Neuronal stem cell (in vitro differentiated cells): ENCODE results near the gene CD177.
A peak's percentile ranks its signal among the peaks of the same experiment; 100 is the strongest.
"Not testable (repeated sequence)": the region's sequence is repeated elsewhere in the genome, so short reads cannot be mapped to it uniquely, and the experiment has no call there.

Experiments used
- DNase-seq: peaks from one replicate; pipeline ENCODE4 v3.0.0-alpha.2; 2013; ENCODE audit warnings: low spot score
- H2AFZ ChIP-seq: one replicate; pipeline ENCODE4 v1.6.1; 2013; ENCODE audit warnings: mild to moderate bottlenecking, low read length, inconsistent platforms
- H2AK5ac ChIP-seq: 2 replicates; pipeline ENCODE4 v1.6.1; 2013; ENCODE audit warnings: low read depth, mild to moderate bottlenecking, inconsistent platforms, low read length, moderate library complexity, mixed read lengths
- H2BK120ac ChIP-seq: 2 replicates; pipeline ENCODE4 v1.6.1; 2013; ENCODE audit warnings: low read depth, mild to moderate bottlenecking, inconsistent platforms, low read length, moderate library complexity, mixed read lengths
- H2BK12ac ChIP-seq: one replicate; pipeline ENCODE4 v1.6.1; 2013; ENCODE audit warnings: low read length, inconsistent platforms
- H2BK15ac ChIP-seq: 2 replicates; pipeline ENCODE4 v1.6.1; 2013; ENCODE audit warnings: mild to moderate bottlenecking, low read length, inconsistent platforms, mixed read lengths
- H2BK5ac ChIP-seq: one replicate; pipeline ENCODE4 v1.6.1; 2013; ENCODE audit warnings: inconsistent platforms, mild to moderate bottlenecking, low read length, moderate library complexity
- H3K14ac ChIP-seq: one replicate; pipeline ENCODE4 v1.6.1; 2013; ENCODE audit warnings: low read length, inconsistent platforms
- H3K18ac ChIP-seq: 2 replicates; pipeline ENCODE4 v1.6.1; 2013; ENCODE audit warnings: low read length, inconsistent platforms
- H3K23ac ChIP-seq: 2 replicates; pipeline ENCODE4 v1.6.1; 2013; ENCODE audit warnings: low read depth, mild to moderate bottlenecking, mixed read lengths, low read length, inconsistent platforms; ENCODE audit not compliant: poor library complexity
- H3K27ac ChIP-seq: replicated peaks from 3 replicates; pipeline ENCODE4 v1.5.1; 2013; ENCODE audit warnings: low read length, inconsistent platforms
- H3K27me3 ChIP-seq, 3 experiments: 2 replicates each; pipeline ENCODE4 v1.6.1; 2013; ENCODE audit warnings: low read length in 3 of 3, mild to moderate bottlenecking in 2 of 3, inconsistent platforms in 1 of 3, low read depth in 1 of 3, mixed read lengths in 1 of 3, moderate library complexity in 1 of 3; ENCODE audit not compliant: control insufficient read depth in 3 of 3, insufficient read depth in 3 of 3
- H3K36me3 ChIP-seq, 2 donors: replicated peaks in 1 of 2; 2 replicates each; pipeline ENCODE4 v1.6.1; 2013; ENCODE audit warnings: low read length in 2 of 2; ENCODE audit not compliant: control insufficient read depth in 2 of 2, insufficient read depth in 2 of 2
- H3K4ac ChIP-seq: 2 replicates; pipeline ENCODE4 v1.6.1; 2013; ENCODE audit warnings: inconsistent platforms, mild to moderate bottlenecking, low read length, moderate library complexity
- H3K4me1 ChIP-seq, 2 donors: 1 replicate in 1 of 2; 2 replicates in 1 of 2; pipeline ENCODE4 v1.6.1; 2013; ENCODE audit warnings: low read length in 2 of 2, low read depth in 1 of 2; ENCODE audit not compliant: control insufficient read depth in 2 of 2, insufficient read depth in 1 of 2
- H3K4me2 ChIP-seq: one replicate; pipeline ENCODE4 v1.6.1; 2013; ENCODE audit warnings: mild to moderate bottlenecking, low read length, inconsistent platforms; ENCODE audit not compliant: insufficient read depth, poor library complexity, severe bottlenecking
- H3K4me3 ChIP-seq, 2 donors: 2 replicates each; pipeline ENCODE4 v1.5.1; 2013; ENCODE audit warnings: low read length in 2 of 2, mild to moderate bottlenecking in 2 of 2, inconsistent platforms in 1 of 2, moderate library complexity in 1 of 2
- H3K79me1 ChIP-seq: one replicate; pipeline ENCODE4 v1.6.1; 2013; ENCODE audit warnings: low read depth, mild to moderate bottlenecking, inconsistent platforms, low read length, moderate library complexity
- H3K9ac ChIP-seq: one replicate; pipeline ENCODE4 v1.6.1; 2013; ENCODE audit warnings: mild to moderate bottlenecking, low read depth, low read length, inconsistent platforms; ENCODE audit not compliant: poor library complexity
- H3K9me3 ChIP-seq, 2 donors: replicated peaks in 1 of 2; 2 replicates each; pipeline versions ENCODE3 to v1.6.1; 2013; ENCODE audit warnings: low read length in 2 of 2, mild to moderate bottlenecking in 2 of 2, inconsistent platforms in 1 of 2, low read depth in 1 of 2, mixed read lengths in 1 of 2, moderate library complexity in 1 of 2; ENCODE audit not compliant: control insufficient read depth in 2 of 2, insufficient read depth in 1 of 2
- H4K8ac ChIP-seq: one replicate; pipeline ENCODE4 v1.6.1; 2013; ENCODE audit warnings: low read depth, mild to moderate bottlenecking, inconsistent platforms, low read length, moderate library complexity
- H4K91ac ChIP-seq: one replicate; pipeline ENCODE4 v1.6.1; 2013; ENCODE audit warnings: low read length, low read depth, mild to moderate bottlenecking, inconsistent platforms; ENCODE audit not compliant: poor library complexity
- WGBS, 2 donors: extraction: QIAGEN DNeasy Blood & Tissue Kit; methylation state at CpG; one replicate each; pipeline ENCODE4 v1.1.7; 2013; ENCODE audit warnings: missing lambda C conversion rate in 2 of 2, mixed read lengths in 1 of 2; ENCODE audit not compliant: insufficient read length in 2 of 2, insufficient replicate concordance in 1 of 2; ENCODE audit errors: extremely low coverage in 2 of 2; 5-methylcytosine and 5-hydroxymethylcytosine counted together

CD177 gene

DNA sequence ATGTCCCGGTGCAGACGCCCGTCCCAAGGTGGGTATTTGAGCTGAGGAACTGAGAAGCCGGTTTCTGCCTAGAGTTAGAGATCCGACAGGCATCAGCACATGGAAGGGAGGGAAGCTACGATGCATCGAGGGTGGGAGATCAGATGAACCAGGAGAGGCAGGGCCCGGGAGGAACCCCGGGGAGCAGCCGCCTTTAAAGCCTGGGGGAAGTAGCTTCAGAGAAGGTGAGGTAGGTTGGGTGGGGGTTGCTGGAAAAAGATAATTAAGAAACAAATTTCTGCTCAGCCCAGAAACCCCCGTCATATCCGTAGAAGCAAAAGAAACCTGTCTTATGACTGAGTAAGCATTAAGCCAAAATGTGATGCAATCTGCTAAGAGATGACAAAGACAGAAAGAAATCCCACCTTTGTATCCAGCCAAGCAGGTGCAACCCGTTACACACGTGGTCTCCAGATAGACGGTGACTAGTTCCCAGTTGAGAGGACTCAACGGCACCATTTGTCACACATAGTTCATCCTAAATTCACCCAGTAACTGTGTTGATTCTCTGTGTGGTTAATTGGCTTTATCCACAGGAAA, 9.1 kb upstream of the CD177 start:
- H3K4me2 ChIP-seq, result not testable (repeated sequence)

DNA sequence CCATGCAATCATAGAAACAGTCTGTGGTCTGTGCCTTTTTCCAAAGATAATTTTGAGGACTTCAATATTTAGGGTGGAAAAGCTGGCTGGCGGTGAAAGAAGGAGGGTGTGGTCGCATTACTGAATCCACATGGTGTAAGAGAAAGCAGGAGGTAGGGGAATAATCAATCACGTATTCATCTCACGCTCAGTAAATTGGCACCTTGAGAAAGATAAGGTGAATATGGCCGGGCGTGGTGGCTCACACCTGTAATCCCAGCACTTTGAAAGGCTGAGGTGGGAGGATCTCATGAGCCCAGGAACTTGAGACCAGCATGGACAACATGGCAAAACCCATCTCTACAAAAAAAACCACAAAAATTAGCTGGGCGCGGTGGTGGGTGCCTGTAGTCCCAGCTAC, 3.7 kb upstream of the CD177 start:
- H3K9ac ChIP-seq, H3K27ac ChIP-seq, H3K14ac ChIP-seq, H2AK5ac ChIP-seq, H3K18ac ChIP-seq, H3K36me3 ChIP-seq, H3K79me1 ChIP-seq, H2BK120ac ChIP-seq, DNase-seq, H2BK15ac ChIP-seq, H2BK5ac ChIP-seq, H2AFZ ChIP-seq, H3K23ac ChIP-seq, H4K8ac ChIP-seq, H3K4me3 ChIP-seq, H4K91ac ChIP-seq, H3K9me3 ChIP-seq, H3K4ac ChIP-seq, H3K4me2 ChIP-seq, H2BK12ac ChIP-seq, H3K4me1 ChIP-seq: not testable (repeated sequence)
- H3K27me3 ChIP-seq, result peaks cover 0 to 29% (median 6%) of the 10 kb centered on the region in 3 experiments
- no CpG with 5 or more reads among the region's 8 CpGs for WGBS, 2 donors

More for the DNA sequence above, 9.1 kb upstream of the CD177 start:
- not testable (repeated sequence) for H3K27ac ChIP-seq, H2BK12ac ChIP-seq, H3K4me3 ChIP-seq, H3K18ac ChIP-seq, H2BK120ac ChIP-seq, H3K9ac ChIP-seq, H2AFZ ChIP-seq, H3K23ac ChIP-seq, H4K91ac ChIP-seq, H3K79me1 ChIP-seq, H3K14ac ChIP-seq, DNase-seq, H3K4ac ChIP-seq, H2AK5ac ChIP-seq, H2BK15ac ChIP-seq, H3K27me3 ChIP-seq, H3K36me3 ChIP-seq, H3K9me3 ChIP-seq, H2BK5ac ChIP-seq, H3K4me1 ChIP-seq
- WGBS, 2 donors, result no CpG with 5 or more reads among the region's 16 CpGs
- peak overlapping the region; percentile 3 for H4K8ac ChIP-seq

DNA sequence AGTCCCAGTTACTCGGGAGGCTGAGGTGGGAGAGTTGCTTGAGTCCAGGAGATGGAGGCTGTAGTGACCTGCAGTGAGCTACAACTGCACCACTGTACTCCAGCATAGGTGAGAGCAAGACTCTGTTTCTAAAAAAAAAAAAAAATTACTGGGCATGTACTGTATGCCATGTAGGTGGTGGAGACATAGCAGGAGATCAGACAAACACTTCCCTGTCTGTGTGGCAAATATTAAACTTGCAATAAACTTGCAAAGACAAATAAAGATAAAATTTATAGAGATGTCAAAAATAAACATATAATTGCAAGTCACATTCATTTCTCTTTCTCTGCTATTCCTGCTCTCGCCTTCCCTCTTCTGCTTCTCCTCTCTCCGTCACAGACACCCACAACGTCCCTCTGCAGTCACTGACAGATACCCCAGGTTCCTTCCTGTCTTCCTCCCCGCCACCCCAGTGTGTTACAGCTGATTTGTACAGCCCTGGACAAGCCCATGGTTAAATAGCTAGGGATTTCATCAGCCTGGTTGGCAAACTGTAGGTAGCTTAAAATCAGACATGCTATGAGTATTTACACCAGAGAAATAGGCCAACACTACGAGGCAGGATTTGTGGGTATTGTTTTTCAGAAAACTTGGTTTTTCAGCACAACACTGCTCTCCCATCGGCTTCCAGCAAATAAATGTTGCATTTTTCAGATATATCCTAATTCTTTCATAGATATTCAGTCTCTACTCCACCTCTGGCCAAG, 1.3 kb upstream of the CD177 start:
- Histone ChIP-seq H2AK5ac (no peak overlapping the region), H3K27me3 (peaks cover 0 to 29% (median 6%) of the 10 kb centered on the region in 3 experiments), H3K23ac (no peak overlapping the region), H3K27ac (no peak overlapping the region), H3K9me3 (no peaks in the 10 kb centered on the region), H3K4me2 (no peak overlapping the region), H3K36me3 (no peaks in the 10 kb centered on the region), H3K4me3 (no peak overlapping the region), H2BK15ac (no peak overlapping the region), H3K4me1 (peaks cover 0 to 4% of the 10 kb centered on the region in 2 donors), H3K14ac (no peak overlapping the region), H3K9ac (no peak overlapping the region), H3K79me1 (no peaks in the 10 kb centered on the region), H2BK5ac (no peak overlapping the region), H2AFZ (no peak overlapping the region), H2BK12ac (no peak overlapping the region), H3K18ac (no peak overlapping the region), H2BK120ac (no peak overlapping the region), H3K4ac (no peak overlapping the region), H4K91ac (no peak overlapping the region), H4K8ac (no peak overlapping the region)
- no peak for DNase-seq
- WGBS, 2 donors, result no CpG with 5 or more reads among the region's 7 CpGs

DNA sequence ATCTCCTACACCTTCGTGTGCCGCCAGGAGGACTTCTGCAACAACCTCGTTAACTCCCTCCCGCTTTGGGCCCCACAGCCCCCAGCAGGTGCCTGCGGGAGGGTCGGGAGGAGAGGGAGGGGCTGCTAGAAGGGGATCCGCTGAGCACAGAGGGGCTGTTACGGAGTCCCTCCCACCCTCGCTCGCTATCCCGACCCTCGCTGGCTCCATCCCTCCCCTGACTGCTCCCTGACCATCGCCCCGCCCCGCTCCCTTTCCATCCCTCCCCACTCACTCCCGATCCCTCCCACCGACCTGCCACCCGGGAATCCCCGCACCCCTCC, 780 bp downstream of the CD177 start:
- Histone ChIP-seq H2AK5ac (no peak overlapping the region), H3K18ac (peak overlapping the region; percentile 94), H4K91ac (no peak overlapping the region), H2AFZ (peak overlapping the region; percentile 56), H3K27me3 (peaks cover 0 to 29% (median 6%) of the 10 kb centered on the region in 3 experiments), H4K8ac (no peak overlapping the region), H3K36me3 (no peaks in the 10 kb centered on the region), H2BK12ac (no peak overlapping the region), H3K79me1 (no peaks in the 10 kb centered on the region), H3K14ac (peak overlapping the region; percentile 25), H3K9me3 (no peaks in the 10 kb centered on the region), H2BK15ac (no peak overlapping the region), H3K23ac (peak overlapping the region; percentile 25), H3K27ac (no peak overlapping the region), H2BK5ac (peak overlapping the region; percentile 21), H3K4me2 (peak overlapping the region; percentile 95), H3K4me1 (peaks cover 0 to 4% of the 10 kb centered on the region in 2 donors), H2BK120ac (no peak overlapping the region), H3K4me3 (peak overlapping the region in 1 of 2 donors; percentile 74), H3K4ac (no peak overlapping the region), H3K9ac (peak overlapping the region; percentile 72)
- DNase-seq, result peak; percentile 29
- WGBS, 2 donors, result no CpG with 5 or more reads among the region's 19 CpGs
